ENCODE results near the gene ZNF593OS. TPM values are rescaled to one million over a fixed set of nuclear protein-coding genes. Genes with fewer than 3 reads are reported as not detected.

Gene ZNF593OS
- total RNA-seq, 4 donors from 2014 or later: not detected

DNA sequence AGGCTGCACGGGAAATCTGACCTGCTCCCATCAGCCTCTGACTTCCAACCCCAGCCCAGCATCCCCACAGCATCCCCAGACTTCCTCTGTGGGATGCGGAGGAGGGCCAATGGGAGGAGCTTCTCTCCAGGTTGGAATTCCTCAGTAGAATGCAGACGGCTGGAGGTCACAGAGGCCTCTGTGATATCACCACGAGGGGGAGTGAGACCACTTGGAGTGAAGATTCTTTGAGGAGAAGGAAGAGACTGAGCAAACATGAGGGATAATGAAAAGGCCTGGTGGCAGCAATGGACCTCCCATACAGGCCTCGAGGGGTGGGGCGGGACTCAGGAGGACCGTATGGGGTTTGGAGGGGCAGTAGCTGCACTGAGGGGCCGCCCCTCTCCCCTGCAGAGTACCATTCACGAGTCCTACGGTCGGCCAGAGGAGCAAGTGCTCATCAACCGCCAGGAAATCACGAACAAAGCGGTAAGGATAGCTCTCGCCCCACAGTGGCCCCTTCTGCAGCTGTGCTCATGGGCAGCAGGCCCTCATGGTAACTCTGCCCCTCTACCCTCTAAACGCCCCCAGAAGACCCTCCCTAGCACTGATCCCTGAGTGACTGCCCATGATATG, 18.8 kb upstream of the ZNF593OS start, which contains the start of gene CATSPER4:
TSS of gene CATSPER4 (plus strand) at position 230 of the 615 bp plus-strand sequence. CDS start at position 256, 26 bp downstream.
- DNase-seq: no peak
- Histone ChIP-seq H3K4me3 (no peak within 1 kb of the TSS), H3K36me3 (no peaks in the 10 kb centered on the region), H3K9me3 (no peaks in the 10 kb centered on the region), H3K4me1 (no peaks in the 10 kb centered on the region), H3K27me3 (no peaks in the 10 kb centered on the region), H3K27ac (no peak within 1 kb of the TSS)
- intact Hi-C loops (cut with DNase I; ENCODE audit: low total_unique reads): no loop called here
- TF ChIP-seq, protein P1, sequence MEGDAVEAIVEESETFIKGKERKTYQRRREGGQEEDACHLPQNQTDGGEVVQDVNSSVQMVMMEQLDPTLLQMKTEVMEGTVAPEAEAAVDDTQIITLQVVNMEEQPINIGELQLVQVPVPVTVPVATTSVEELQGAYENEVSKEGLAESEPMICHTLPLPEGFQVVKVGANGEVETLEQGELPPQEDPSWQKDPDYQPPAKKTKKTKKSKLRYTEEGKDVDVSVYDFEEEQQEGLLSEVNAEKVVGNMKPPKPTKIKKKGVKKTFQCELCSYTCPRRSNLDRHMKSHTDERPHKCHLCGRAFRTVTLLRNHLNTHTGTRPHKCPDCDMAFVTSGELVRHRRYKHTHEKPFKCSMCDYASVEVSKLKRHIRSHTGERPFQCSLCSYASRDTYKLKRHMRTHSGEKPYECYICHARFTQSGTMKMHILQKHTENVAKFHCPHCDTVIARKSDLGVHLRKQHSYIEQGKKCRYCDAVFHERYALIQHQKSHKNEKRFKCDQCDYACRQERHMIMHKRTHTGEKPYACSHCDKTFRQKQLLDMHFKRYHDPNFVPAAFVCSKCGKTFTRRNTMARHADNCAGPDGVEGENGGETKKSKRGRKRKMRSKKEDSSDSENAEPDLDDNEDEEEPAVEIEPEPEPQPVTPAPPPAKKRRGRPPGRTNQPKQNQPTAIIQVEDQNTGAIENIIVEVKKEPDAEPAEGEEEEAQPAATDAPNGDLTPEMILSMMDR (IDR thresholded peaks at IDR 0.05): no peak
- TF ChIP-seq POLR2A (IDR thresholded peaks at IDR 0.05): no peak

DNA sequence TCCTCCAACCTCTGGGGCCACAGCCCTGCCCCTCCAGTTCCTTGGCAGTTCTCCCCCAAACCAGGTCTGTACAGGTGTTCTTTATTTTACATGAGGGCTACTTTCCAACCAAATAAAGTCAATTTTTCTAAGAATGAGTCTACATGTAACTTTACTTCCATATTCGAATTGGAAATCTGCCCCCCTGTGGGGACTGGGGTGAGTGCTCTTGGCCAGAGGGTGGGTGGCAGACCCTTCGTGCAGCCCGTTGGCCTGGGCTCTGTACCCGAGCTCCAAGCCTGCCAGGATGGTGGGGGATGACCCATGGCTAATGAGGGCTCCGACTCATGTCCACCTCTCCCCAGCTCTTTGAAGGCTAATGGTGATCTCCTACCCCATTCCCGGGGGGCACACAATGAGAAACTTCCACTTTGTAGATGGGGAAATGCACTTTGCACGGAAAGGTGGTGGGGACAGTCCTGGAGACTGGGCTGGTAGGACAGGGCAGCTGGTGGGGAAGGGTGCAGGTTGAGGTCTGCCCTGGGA, 18.2 kb upstream of the ZNF593OS start:
- no peaks in the 10 kb centered on the region for H3K4me1 ChIP-seq
- no peaks in the 10 kb centered on the region for H3K9me3 ChIP-seq
- DNase-seq: no peak

DNA sequence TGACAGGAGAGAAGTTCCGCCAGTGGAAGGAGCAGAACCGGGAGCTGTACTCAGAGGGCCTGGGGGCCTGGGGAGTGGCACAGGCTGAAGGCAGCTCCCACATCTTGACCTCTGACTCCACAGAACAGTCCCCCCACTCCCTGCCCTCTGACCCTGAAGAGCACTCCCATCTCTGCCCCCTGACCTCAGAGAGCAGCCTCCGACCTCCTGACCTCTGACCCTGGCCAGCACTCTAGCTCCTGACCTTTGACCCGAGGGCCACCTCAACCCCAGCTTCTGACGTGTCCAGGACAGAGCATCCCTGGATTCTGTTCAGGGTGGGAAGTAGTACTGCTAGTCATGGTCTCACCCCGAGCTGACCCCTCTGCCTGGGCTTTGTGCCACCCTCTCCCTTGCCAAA, 17.7 kb upstream of the ZNF593OS start:
- Histone ChIP-seq H3K9me3 (no peaks in the 10 kb centered on the region), H3K4me3 (no peak overlapping the region), H3K4me1 (no peaks in the 10 kb centered on the region), H3K27ac (no peak overlapping the region), H3K27me3 (no peaks in the 10 kb centered on the region), H3K36me3 (no peaks in the 10 kb centered on the region)
- intact Hi-C loops (cut with DNase I; ENCODE audit: low total_unique reads): no loop called here
- no peak for TF ChIP-seq POLR2A (IDR thresholded peaks at IDR 0.05)
- TF ChIP-seq, protein P1 (IDR thresholded peaks at IDR 0.05): no peak
- no peak for DNase-seq

More for the DNA sequence above, 18.2 kb upstream of the ZNF593OS start:
- Histone ChIP-seq H3K36me3 (no peaks in the 10 kb centered on the region), H3K27ac (no peak overlapping the region), H3K27me3 (no peaks in the 10 kb centered on the region), H3K4me3 (no peak overlapping the region)
- intact Hi-C loops (cut with DNase I; ENCODE audit: low total_unique reads): no loop called here
- TF ChIP-seq POLR2A (IDR thresholded peaks at IDR 0.05): no peak
- TF ChIP-seq, protein P1 (IDR thresholded peaks at IDR 0.05): no peak

DNA sequence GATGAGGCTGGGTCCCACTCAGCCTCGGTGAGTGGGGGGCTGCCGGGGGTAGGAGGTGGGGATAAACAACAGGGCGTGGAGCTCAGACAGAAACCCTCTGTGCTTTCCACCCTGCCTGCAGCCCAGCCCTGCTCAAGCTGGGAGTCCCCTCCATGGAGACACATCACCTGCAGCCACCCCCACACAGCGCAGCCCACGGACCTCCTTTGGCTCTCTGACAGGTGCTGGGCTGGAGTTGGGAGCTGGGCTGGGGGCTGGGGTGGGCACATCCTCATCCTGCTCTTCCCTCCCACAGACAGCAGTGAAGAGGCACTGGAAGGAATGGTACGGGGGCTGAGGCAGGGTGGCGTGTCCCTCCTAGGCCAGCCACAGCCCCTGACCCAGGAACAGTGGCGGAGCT, 16.8 kb upstream of the ZNF593OS start:
- DNase-seq: no peak
- Histone ChIP-seq H3K36me3 (no peaks in the 10 kb centered on the region), H3K4me3 (no peak overlapping the region), H3K27ac (no peak overlapping the region), H3K4me1 (no peaks in the 10 kb centered on the region), H3K9me3 (no peaks in the 10 kb centered on the region), H3K27me3 (no peaks in the 10 kb centered on the region)
- no peak for TF ChIP-seq POLR2A (IDR thresholded peaks at IDR 0.05)
- TF ChIP-seq, protein P1 (IDR thresholded peaks at IDR 0.05): no peak
- intact Hi-C loops (cut with DNase I; ENCODE audit: low total_unique reads): no loop called here

DNA sequence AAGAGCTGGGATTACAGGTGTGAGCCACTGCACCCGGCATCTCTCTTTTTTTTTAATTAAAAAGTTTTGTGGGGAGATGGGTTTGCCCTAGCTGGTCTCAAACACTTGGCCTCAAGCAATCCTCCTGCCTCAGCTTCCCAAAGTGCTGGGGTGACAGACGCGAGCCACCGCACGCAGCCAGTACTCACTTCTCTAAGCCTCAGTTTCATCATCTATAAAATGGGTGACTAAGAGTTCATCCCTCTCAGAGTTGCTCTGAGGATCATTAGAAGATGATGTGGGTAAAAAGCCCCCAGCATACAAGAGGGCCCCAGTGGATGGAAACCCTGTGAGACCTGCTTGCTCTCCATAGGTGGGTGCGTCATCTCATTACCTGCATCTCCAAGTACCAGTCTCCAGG, 16.2 kb upstream of the ZNF593OS start:
- H3K36me3 ChIP-seq: no peaks in the 10 kb centered on the region
- no peak overlapping the region for H3K27ac ChIP-seq
- intact Hi-C loops (cut with DNase I; ENCODE audit: low total_unique reads): no loop called here
- no peak for DNase-seq
- no peak overlapping the region for H3K4me3 ChIP-seq
- no peaks in the 10 kb centered on the region for H3K9me3 ChIP-seq
- TF ChIP-seq POLR2A (IDR thresholded peaks at IDR 0.05): no peak
- TF ChIP-seq, protein P1 (IDR thresholded peaks at IDR 0.05): no peak
- no peaks in the 10 kb centered on the region for H3K27me3 ChIP-seq
- no peaks in the 10 kb centered on the region for H3K4me1 ChIP-seq

Data from uterus (tissue), 4 donors.